Measurements from ENCODE around the gene REPS2. TPM values are rescaled to one million over a fixed set of nuclear protein-coding genes. Genes with fewer than 3 reads are reported as not detected.

REPS2 gene
- total RNA-seq: 10.1 TPM
- long read RNA-seq, full-length matches to known transcripts: 2 of 4 reads
- long read RNA-seq, partial matches to known transcripts: 0 of 4 reads
- long read RNA-seq, other reads (novel, unspliced or antisense): 2 of 4 reads

GRCh38 chrX:16946361-16946964, at the start of gene REPS2:
TSS of gene REPS2 (plus strand) at chrX:16946658. CDS start at chrX:16946862, 204 bp downstream.
- peak; percentile 94 for DNase-seq (ENCODE audit: missing footprints)

GRCh38 chrX:16897445-16897844, 49.0 kb upstream of the REPS2 start:
- intact Hi-C loops (cut with DNase I): no loop called here
- ATAC-seq (no peak), DNase-seq (ENCODE audit: missing footprints) (no peak)

More at GRCh38 chrX:16946361-16946964, at the start of gene REPS2:
- intact Hi-C loops (cut with DNase I): no loop called here
- peak; percentile 99 for ATAC-seq

GRCh38 chrX:16903274-16904022, 43.0 kb upstream of the REPS2 start:
- DNase-seq (ENCODE audit: missing footprints): no peak
- intact Hi-C loops (cut with DNase I): no loop called here
- ATAC-seq: no peak

- ATAC-seq (no peak), DNase-seq (ENCODE audit: missing footprints) (no peak)
- intact Hi-C loops (cut with DNase I): no loop called here
Observed at GRCh38 chrX:16910376-16910775, 36.1 kb upstream of the REPS2 start.

- intact Hi-C loops (cut with DNase I): no loop called here
- ATAC-seq: peak; percentile 42
- no peak for DNase-seq (ENCODE audit: missing footprints)
Observed at GRCh38 chrX:16914058-16914457, 32.4 kb upstream of the REPS2 start.

- DNase-seq (ENCODE audit: missing footprints) (no peak), ATAC-seq (no peak)
- intact Hi-C loops (cut with DNase I): no loop called here
Observed at GRCh38 chrX:16916561-16916960, 29.9 kb upstream of the REPS2 start.

- ATAC-seq (no peak), DNase-seq (ENCODE audit: missing footprints) (no peak)
- intact Hi-C loops (cut with DNase I): no loop called here
Observed at GRCh38 chrX:16917120-16917519, 29.3 kb upstream of the REPS2 start.

- no peak for DNase-seq (ENCODE audit: missing footprints)
- intact Hi-C loops (cut with DNase I): no loop called here
- ATAC-seq: no peak
Observed at GRCh38 chrX:16918979-16919378, 27.5 kb upstream of the REPS2 start.

- intact Hi-C loops (cut with DNase I): no loop called here
- DNase-seq (ENCODE audit: missing footprints): no peak
- ATAC-seq: no peak
Observed at GRCh38 chrX:16920075-16920474, 26.4 kb upstream of the REPS2 start.

GRCh38 chrX:16923157-16923556, 23.3 kb upstream of the REPS2 start:
- DNase-seq (ENCODE audit: missing footprints): no peak
- intact Hi-C loops (cut with DNase I): no loop called here

GRCh38 chrX:16924631-16925480, 21.6 kb upstream of the REPS2 start:
- ATAC-seq (no peak), DNase-seq (ENCODE audit: missing footprints) (no peak)
- intact Hi-C loops (cut with DNase I): no loop called here

More at GRCh38 chrX:16923157-16923556, 23.3 kb upstream of the REPS2 start:
- no peak for ATAC-seq

GRCh38 chrX:16930392-16930791, 16.1 kb upstream of the REPS2 start:
- intact Hi-C loops (cut with DNase I): no loop called here
- ATAC-seq (no peak), DNase-seq (ENCODE audit: missing footprints) (no peak)

GRCh38 chrX:16931371-16931770, 15.1 kb upstream of the REPS2 start:
- ATAC-seq: no peak
- intact Hi-C loops (cut with DNase I): no loop called here
- no peak for DNase-seq (ENCODE audit: missing footprints)

- intact Hi-C loops (cut with DNase I): no loop called here
- ATAC-seq (no peak), DNase-seq (ENCODE audit: missing footprints) (no peak)
Observed at GRCh38 chrX:16931855-16932575, 14.4 kb upstream of the REPS2 start.

- intact Hi-C loops (cut with DNase I): no loop called here
- ATAC-seq: no peak
- no peak for DNase-seq (ENCODE audit: missing footprints)
Observed at GRCh38 chrX:16934185-16934584, 12.3 kb upstream of the REPS2 start.

- DNase-seq (ENCODE audit: missing footprints): peak; percentile 53
- no peak for ATAC-seq
- intact Hi-C loops (cut with DNase I): no loop called here
Observed at GRCh38 chrX:16946971-16947562, 609 bp downstream of the REPS2 start.

- intact Hi-C loops (cut with DNase I): no loop called here
- DNase-seq (ENCODE audit: missing footprints) (no peak), ATAC-seq (no peak)
Observed at GRCh38 chrX:16950423-16950822, 4.0 kb downstream of the REPS2 start.

GRCh38 chrX:16953606-16954211, 7.3 kb downstream of the REPS2 start:
- intact Hi-C loops (cut with DNase I): no loop called here
- no peak for ATAC-seq
- DNase-seq (ENCODE audit: missing footprints): no peak
